Measurements from ENCODE around the gene CELA3A.
A peak's percentile ranks its signal among the peaks of the same experiment; 100 is the strongest.
"Not testable (repeated sequence)": the region's sequence is repeated elsewhere in the genome, so short reads cannot be mapped to it uniquely, and the experiment has no call there.

Gene CELA3A

GRCh38 chr1:22021061-22021460 lies 19.6 kb downstream of the CELA3A start:
- no peak for DNase-seq

GRCh38 chr1:22024485-22025367 lies 23.3 kb downstream of the CELA3A start:
- peak; percentile 27 for DNase-seq

- peak; percentile 91 for DNase-seq
These were observed 24.1 kb downstream of the CELA3A start for GRCh38 chr1:22025368-22026155.

- DNase-seq: no peak
These were observed 25.4 kb downstream of the CELA3A start for GRCh38 chr1:22026924-22027289.

GRCh38 chr1:22030057-22030456 lies 28.6 kb downstream of the CELA3A start:
- no peak for DNase-seq

- DNase-seq: no peak
These were observed 29.0 kb downstream of the CELA3A start for GRCh38 chr1:22030473-22030872.

GRCh38 chr1:22031214-22031962 lies 29.9 kb downstream of the CELA3A start:
- DNase-seq: no peak

- DNase-seq: not testable (repeated sequence)
These were observed 33.4 kb downstream of the CELA3A start for GRCh38 chr1:22034834-22035233.

GRCh38 chr1:22037520-22037919 lies 36.1 kb downstream of the CELA3A start:
- no peak for DNase-seq

GRCh38 chr1:22038036-22038435 lies 36.6 kb downstream of the CELA3A start:
- no peak for DNase-seq

GRCh38 chr1:22039594-22040285 lies 38.3 kb downstream of the CELA3A start:
- no peak for DNase-seq

- DNase-seq: no peak
These were observed 38.8 kb downstream of the CELA3A start for GRCh38 chr1:22040286-22040623.

GRCh38 chr1:22041505-22041904 lies 40.0 kb downstream of the CELA3A start:
- DNase-seq: no peak

- no peak for DNase-seq
These were observed 41.8 kb downstream of the CELA3A start for GRCh38 chr1:22043198-22043769.

- no peak for DNase-seq
These were observed 43.4 kb downstream of the CELA3A start for GRCh38 chr1:22044690-22045420.

- no peak for DNase-seq
These were observed 44.3 kb downstream of the CELA3A start for GRCh38 chr1:22045604-22046228.

GRCh38 chr1:22048351-22049192 lies 47.1 kb downstream of the CELA3A start:
- DNase-seq: no peak

- DNase-seq: no peak
These were observed 48.9 kb downstream of the CELA3A start for GRCh38 chr1:22050330-22050729.

GRCh38 chr1:22051607-22052114 lies 50.2 kb downstream of the CELA3A start:
- no peak for DNase-seq
